ENCODE data around the gene TIAM1. TPM values are rescaled to one million over a fixed set of nuclear protein-coding genes. Genes with fewer than 3 reads are reported as not detected.

The TIAM1 gene
- total RNA-seq, 1 donor from 2014 or later: 131 TPM

GRCh38 chr21:31088474-31088751 lies 255.6 kb downstream of the TIAM1 start:
- H3K27ac Mint-ChIP-seq (ENCODE audit: unreplicated experiment): no peak overlapping the region
- no peak for DNase-seq (ENCODE audit: low spot score)
- peaks cover 13% of the 10 kb centered on the region for H3K4me1 Mint-ChIP-seq (ENCODE audit: unreplicated experiment)
- H3K27me3 Mint-ChIP-seq (ENCODE audit: unreplicated experiment): peaks cover 4% of the 10 kb centered on the region
- H3K36me3 Mint-ChIP-seq (ENCODE audit: low read depth, unreplicated experiment): no peaks in the 10 kb centered on the region
- TF ChIP-seq, protein P1, sequence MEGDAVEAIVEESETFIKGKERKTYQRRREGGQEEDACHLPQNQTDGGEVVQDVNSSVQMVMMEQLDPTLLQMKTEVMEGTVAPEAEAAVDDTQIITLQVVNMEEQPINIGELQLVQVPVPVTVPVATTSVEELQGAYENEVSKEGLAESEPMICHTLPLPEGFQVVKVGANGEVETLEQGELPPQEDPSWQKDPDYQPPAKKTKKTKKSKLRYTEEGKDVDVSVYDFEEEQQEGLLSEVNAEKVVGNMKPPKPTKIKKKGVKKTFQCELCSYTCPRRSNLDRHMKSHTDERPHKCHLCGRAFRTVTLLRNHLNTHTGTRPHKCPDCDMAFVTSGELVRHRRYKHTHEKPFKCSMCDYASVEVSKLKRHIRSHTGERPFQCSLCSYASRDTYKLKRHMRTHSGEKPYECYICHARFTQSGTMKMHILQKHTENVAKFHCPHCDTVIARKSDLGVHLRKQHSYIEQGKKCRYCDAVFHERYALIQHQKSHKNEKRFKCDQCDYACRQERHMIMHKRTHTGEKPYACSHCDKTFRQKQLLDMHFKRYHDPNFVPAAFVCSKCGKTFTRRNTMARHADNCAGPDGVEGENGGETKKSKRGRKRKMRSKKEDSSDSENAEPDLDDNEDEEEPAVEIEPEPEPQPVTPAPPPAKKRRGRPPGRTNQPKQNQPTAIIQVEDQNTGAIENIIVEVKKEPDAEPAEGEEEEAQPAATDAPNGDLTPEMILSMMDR (IDR thresholded peaks at IDR 0.05; ENCODE audit: unreplicated experiment): peak; percentile 34
- H3K4me3 Mint-ChIP-seq (ENCODE audit: unreplicated experiment): no peak overlapping the region
- no peaks in the 10 kb centered on the region for H3K9me3 Mint-ChIP-seq (ENCODE audit: unreplicated experiment)

- no peak for DNase-seq (ENCODE audit: low spot score)
- Mint-ChIP-seq H3K9me3 (ENCODE audit: unreplicated experiment) (no peaks in the 10 kb centered on the region), H3K27me3 (ENCODE audit: unreplicated experiment) (peaks cover 4% of the 10 kb centered on the region), H3K4me1 (ENCODE audit: unreplicated experiment) (peaks cover 13% of the 10 kb centered on the region), H3K27ac (ENCODE audit: unreplicated experiment) (no peak overlapping the region), H3K36me3 (ENCODE audit: low read depth, unreplicated experiment) (no peaks in the 10 kb centered on the region), H3K4me3 (ENCODE audit: unreplicated experiment) (no peak overlapping the region)
- TF ChIP-seq, protein P1 (IDR thresholded peaks at IDR 0.05; ENCODE audit: unreplicated experiment): no peak
Observed at GRCh38 chr21:31087639-31088473, 256.2 kb downstream of the TIAM1 start.

- H3K27ac Mint-ChIP-seq (ENCODE audit: unreplicated experiment): no peak overlapping the region
- H3K4me1 Mint-ChIP-seq (ENCODE audit: unreplicated experiment): peaks cover 16% of the 10 kb centered on the region
- peaks cover 2% of the 10 kb centered on the region for H3K27me3 Mint-ChIP-seq (ENCODE audit: unreplicated experiment)
- TF ChIP-seq, protein P1 (IDR thresholded peaks at IDR 0.05; ENCODE audit: unreplicated experiment): no peak
- H3K4me3 Mint-ChIP-seq (ENCODE audit: unreplicated experiment): no peak overlapping the region
- H3K36me3 Mint-ChIP-seq (ENCODE audit: low read depth, unreplicated experiment): no peaks in the 10 kb centered on the region
- H3K9me3 Mint-ChIP-seq (ENCODE audit: unreplicated experiment): no peaks in the 10 kb centered on the region
- no peak for DNase-seq (ENCODE audit: low spot score)
Observed at GRCh38 chr21:31084689-31085088, 259.4 kb downstream of the TIAM1 start.

DNA sequence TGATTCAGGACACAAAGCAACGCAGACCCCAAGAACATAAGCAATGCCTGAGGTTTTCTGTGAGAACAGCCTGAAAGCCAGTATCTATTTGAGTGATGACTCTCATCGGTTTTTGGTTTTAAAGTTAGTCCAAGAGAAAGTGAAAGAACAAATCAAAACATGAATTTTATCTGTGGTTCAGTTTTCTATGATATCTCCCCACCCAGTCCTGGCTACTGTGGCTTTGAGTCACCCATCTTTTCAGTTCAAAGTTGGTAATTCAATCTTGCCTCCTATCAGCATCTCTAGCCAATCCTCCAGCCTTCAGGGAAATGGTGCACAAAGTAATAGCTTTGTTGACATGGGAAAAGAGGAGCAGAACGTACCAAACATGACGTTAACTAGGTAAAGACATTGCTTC lies 265.3 kb downstream of the TIAM1 start:
- TF ChIP-seq, protein P1 (IDR thresholded peaks at IDR 0.05; ENCODE audit: unreplicated experiment): no peak
- Mint-ChIP-seq H3K9me3 (ENCODE audit: unreplicated experiment) (no peaks in the 10 kb centered on the region), H3K27me3 (ENCODE audit: unreplicated experiment) (no peaks in the 10 kb centered on the region), H3K4me3 (ENCODE audit: unreplicated experiment) (no peak overlapping the region), H3K27ac (ENCODE audit: unreplicated experiment) (no peak overlapping the region), H3K4me1 (ENCODE audit: unreplicated experiment) (peaks cover 27% of the 10 kb centered on the region), H3K36me3 (ENCODE audit: low read depth, unreplicated experiment) (peaks cover 6% of the 10 kb centered on the region)
- no peak for DNase-seq (ENCODE audit: low spot score)

GRCh38 chr21:31078216-31078615 lies 265.8 kb downstream of the TIAM1 start:
- no peak overlapping the region for H3K4me3 Mint-ChIP-seq (ENCODE audit: unreplicated experiment)
- H3K4me1 Mint-ChIP-seq (ENCODE audit: unreplicated experiment): peaks cover 27% of the 10 kb centered on the region
- TF ChIP-seq, protein P1 (IDR thresholded peaks at IDR 0.05; ENCODE audit: unreplicated experiment): no peak
- no peaks in the 10 kb centered on the region for H3K27me3 Mint-ChIP-seq (ENCODE audit: unreplicated experiment)
- no peaks in the 10 kb centered on the region for H3K9me3 Mint-ChIP-seq (ENCODE audit: unreplicated experiment)
- no peak overlapping the region for H3K27ac Mint-ChIP-seq (ENCODE audit: unreplicated experiment)
- H3K36me3 Mint-ChIP-seq (ENCODE audit: low read depth, unreplicated experiment): peaks cover 6% of the 10 kb centered on the region
- DNase-seq (ENCODE audit: low spot score): no peak
